ENCODE measurements around the gene RPS6KA4. TPM values are rescaled to one million over a fixed set of nuclear protein-coding genes. Genes with fewer than 3 reads are reported as not detected.

The RPS6KA4 gene
- total and polyA plus RNA-seq, 7 experiments from 2014 or later, result 4.6 to 35.7 (median 26.3) TPM

GRCh38 chr11:64379817-64380709, 21.1 kb downstream of the RPS6KA4 start:
- no peak overlapping the region for H3K4me3 ChIP-seq (ENCODE audit: low read length)
- H3K9me3 ChIP-seq (ENCODE audit: control insufficient read depth in 2 of 3, low read length in 3 of 3), result no peaks in the 10 kb centered on the region
- ChIA-PET POLR2A (no interaction called here), CTCF (no interaction called here)
- no peaks in the 10 kb centered on the region for H3K4me1 ChIP-seq (ENCODE audit: control insufficient read depth in 2 of 2, insufficient read depth in 2 of 2, low read length in 2 of 2)
- H3K36me3 ChIP-seq (ENCODE audit: control insufficient read depth in 2 of 3, insufficient read depth in 3 of 3, low read length in 3 of 3), result no peaks in the 10 kb centered on the region
- Mint-ChIP-seq H3K36me3 (no peaks in the 10 kb centered on the region), H3K4me3 (no peak overlapping the region), H3K4me1 (no peaks in the 10 kb centered on the region), H3K27me3 (peaks cover 0 to 3% (median 0%) of the 10 kb centered on the region in 5 donors), H3K9me3 (no peaks in the 10 kb centered on the region), H3K27ac (no peak overlapping the region)
- H3K27me3 ChIP-seq (ENCODE audit: control insufficient read depth in 2 of 2, insufficient read depth in 2 of 2, low read length in 2 of 2), result no peaks in the 10 kb centered on the region
- H3K27ac ChIP-seq (ENCODE audit: low read depth, low read length), result no peak overlapping the region
- DNase-seq, result no peak
- intact Hi-C loops (cut with micrococcal nuclease), result no loop called here
- no peak for ATAC-seq

GRCh38 chr11:64381350-64381749, 22.4 kb downstream of the RPS6KA4 start:
- no peaks in the 10 kb centered on the region for H3K9me3 ChIP-seq (ENCODE audit: control insufficient read depth in 2 of 3, low read length in 3 of 3)
- H3K4me1 Mint-ChIP-seq, result peaks cover 0 to 9% (median 4%) of the 10 kb centered on the region in 7 donors
- intact Hi-C loops (cut with micrococcal nuclease), result no loop called here
- H3K27ac Mint-ChIP-seq, result no peak overlapping the region
- no peak overlapping the region for H3K4me3 Mint-ChIP-seq
- no peak overlapping the region for H3K4me3 ChIP-seq (ENCODE audit: low read length)
- no peaks in the 10 kb centered on the region for H3K4me1 ChIP-seq (ENCODE audit: control insufficient read depth in 2 of 2, insufficient read depth in 2 of 2, low read length in 2 of 2)
- ChIA-PET CTCF (no interaction called here), POLR2A (interaction anchor here (0.6 kb wide), 1 partner anchor 166 kb away, joined by 5 read pairs; no protein-coding TSS in a partner anchor)
- H3K9me3 Mint-ChIP-seq, result no peaks in the 10 kb centered on the region
- peaks cover 0 to 3% (median 0%) of the 10 kb centered on the region in 5 donors for H3K27me3 Mint-ChIP-seq
- no peak overlapping the region for H3K27ac ChIP-seq (ENCODE audit: low read depth, low read length)
- no peaks in the 10 kb centered on the region for H3K36me3 Mint-ChIP-seq
- DNase-seq (no peak), ATAC-seq (no peak)
- H3K36me3 ChIP-seq (ENCODE audit: control insufficient read depth in 2 of 3, insufficient read depth in 3 of 3, low read length in 3 of 3), result no peaks in the 10 kb centered on the region
- H3K27me3 ChIP-seq (ENCODE audit: control insufficient read depth in 2 of 2, insufficient read depth in 2 of 2, low read length in 2 of 2), result no peaks in the 10 kb centered on the region

- ChIA-PET CTCF (no interaction called here), POLR2A (interaction anchor here (0.6 kb wide), 1 partner anchor 166 kb away, joined by 5 read pairs; no protein-coding TSS in a partner anchor)
- Histone ChIP-seq H3K27ac (ENCODE audit: low read depth, low read length) (no peak overlapping the region), H3K9me3 (ENCODE audit: control insufficient read depth in 2 of 3, low read length in 3 of 3) (no peaks in the 10 kb centered on the region), H3K4me1 (ENCODE audit: control insufficient read depth in 2 of 2, insufficient read depth in 2 of 2, low read length in 2 of 2) (no peaks in the 10 kb centered on the region), H3K4me3 (ENCODE audit: low read length) (no peak overlapping the region), H3K27me3 (ENCODE audit: control insufficient read depth in 2 of 2, insufficient read depth in 2 of 2, low read length in 2 of 2) (no peaks in the 10 kb centered on the region), H3K36me3 (ENCODE audit: control insufficient read depth in 2 of 3, insufficient read depth in 3 of 3, low read length in 3 of 3) (no peaks in the 10 kb centered on the region)
- Mint-ChIP-seq H3K4me1 (peaks cover 0 to 16% (median 9%) of the 10 kb centered on the region in 7 donors), H3K4me3 (no peak overlapping the region), H3K36me3 (no peaks in the 10 kb centered on the region), H3K9me3 (no peaks in the 10 kb centered on the region), H3K27me3 (peaks cover 0 to 6% (median 0%) of the 10 kb centered on the region in 5 donors), H3K27ac (no peak overlapping the region)
- DNase-seq (no peak), ATAC-seq (no peak)
- intact Hi-C loops (cut with micrococcal nuclease), result no loop called here
Observed at GRCh38 chr11:64382047-64382446, 23.1 kb downstream of the RPS6KA4 start.

GRCh38 chr11:64382586-64382985, 23.6 kb downstream of the RPS6KA4 start:
- H3K27ac ChIP-seq (ENCODE audit: low read depth, low read length), result no peak overlapping the region
- Mint-ChIP-seq H3K27me3 (peaks cover 0 to 10% (median 0%) of the 10 kb centered on the region in 5 donors), H3K4me3 (no peak overlapping the region), H3K27ac (no peak overlapping the region), H3K36me3 (no peaks in the 10 kb centered on the region), H3K9me3 (no peaks in the 10 kb centered on the region), H3K4me1 (peaks cover 0 to 20% (median 10%) of the 10 kb centered on the region in 7 donors)
- H3K4me1 ChIP-seq (ENCODE audit: control insufficient read depth in 2 of 2, insufficient read depth in 2 of 2, low read length in 2 of 2), result no peaks in the 10 kb centered on the region
- H3K27me3 ChIP-seq (ENCODE audit: control insufficient read depth in 2 of 2, insufficient read depth in 2 of 2, low read length in 2 of 2), result no peaks in the 10 kb centered on the region
- DNase-seq (no peak), ATAC-seq (no peak)
- H3K4me3 ChIP-seq (ENCODE audit: low read length), result no peak overlapping the region
- no peaks in the 10 kb centered on the region for H3K36me3 ChIP-seq (ENCODE audit: control insufficient read depth in 2 of 3, insufficient read depth in 3 of 3, low read length in 3 of 3)
- intact Hi-C loops (cut with micrococcal nuclease), result no loop called here
- CTCF ChIA-PET, result no interaction called here
- POLR2A ChIA-PET, result no interaction called here
- no peaks in the 10 kb centered on the region for H3K9me3 ChIP-seq (ENCODE audit: control insufficient read depth in 2 of 3, low read length in 3 of 3)

GRCh38 chr11:64383580-64383979, 24.6 kb downstream of the RPS6KA4 start:
- Histone ChIP-seq H3K27me3 (ENCODE audit: control insufficient read depth in 2 of 2, insufficient read depth in 2 of 2, low read length in 2 of 2) (no peaks in the 10 kb centered on the region), H3K27ac (ENCODE audit: low read depth, low read length) (no peak overlapping the region), H3K9me3 (ENCODE audit: control insufficient read depth in 2 of 3, low read length in 3 of 3) (no peaks in the 10 kb centered on the region), H3K4me1 (ENCODE audit: control insufficient read depth in 2 of 2, insufficient read depth in 2 of 2, low read length in 2 of 2) (no peaks in the 10 kb centered on the region), H3K4me3 (ENCODE audit: low read length) (no peak overlapping the region), H3K36me3 (ENCODE audit: control insufficient read depth in 2 of 3, insufficient read depth in 3 of 3, low read length in 3 of 3) (no peaks in the 10 kb centered on the region)
- Mint-ChIP-seq H3K9me3 (no peaks in the 10 kb centered on the region), H3K4me3 (no peak overlapping the region), H3K27me3 (peaks cover 0 to 16% (median 0%) of the 10 kb centered on the region in 5 donors), H3K36me3 (no peaks in the 10 kb centered on the region), H3K4me1 (peaks cover 0 to 20% (median 10%) of the 10 kb centered on the region in 7 donors), H3K27ac (no peak overlapping the region)
- ChIA-PET CTCF (no interaction called here), POLR2A (no interaction called here)
- DNase-seq (no peak), ATAC-seq (no peak)
- intact Hi-C loops (cut with micrococcal nuclease), result no loop called here

- H3K9me3 Mint-ChIP-seq, result no peaks in the 10 kb centered on the region
- H3K27me3 Mint-ChIP-seq, result peaks cover 0 to 17% (median 0%) of the 10 kb centered on the region in 5 donors
- intact Hi-C loops (cut with micrococcal nuclease), result no loop called here
- Histone ChIP-seq H3K36me3 (ENCODE audit: control insufficient read depth in 2 of 3, insufficient read depth in 3 of 3, low read length in 3 of 3) (no peaks in the 10 kb centered on the region), H3K9me3 (ENCODE audit: control insufficient read depth in 2 of 3, low read length in 3 of 3) (no peaks in the 10 kb centered on the region), H3K27ac (ENCODE audit: low read depth, low read length) (no peak overlapping the region), H3K4me3 (ENCODE audit: low read length) (no peak overlapping the region), H3K4me1 (ENCODE audit: control insufficient read depth in 2 of 2, insufficient read depth in 2 of 2, low read length in 2 of 2) (no peaks in the 10 kb centered on the region), H3K27me3 (ENCODE audit: control insufficient read depth in 2 of 2, insufficient read depth in 2 of 2, low read length in 2 of 2) (no peaks in the 10 kb centered on the region)
- H3K27ac Mint-ChIP-seq, result no peak overlapping the region
- ATAC-seq (no peak), DNase-seq (no peak)
- POLR2A ChIA-PET, result no interaction called here
- peaks cover 0 to 20% (median 10%) of the 10 kb centered on the region in 7 donors for H3K4me1 Mint-ChIP-seq
- H3K4me3 Mint-ChIP-seq, result no peak overlapping the region
- CTCF ChIA-PET, result no interaction called here
- H3K36me3 Mint-ChIP-seq, result no peaks in the 10 kb centered on the region
Observed at GRCh38 chr11:64384028-64384737, 25.2 kb downstream of the RPS6KA4 start.

Data from naive thymus-derived CD4-positive, alpha-beta T cell (primary cell).